Measurements from ENCODE around the gene SOX8.
A peak's percentile ranks its signal among the peaks of the same experiment; 100 is the strongest.

The SOX8 gene

DNA sequence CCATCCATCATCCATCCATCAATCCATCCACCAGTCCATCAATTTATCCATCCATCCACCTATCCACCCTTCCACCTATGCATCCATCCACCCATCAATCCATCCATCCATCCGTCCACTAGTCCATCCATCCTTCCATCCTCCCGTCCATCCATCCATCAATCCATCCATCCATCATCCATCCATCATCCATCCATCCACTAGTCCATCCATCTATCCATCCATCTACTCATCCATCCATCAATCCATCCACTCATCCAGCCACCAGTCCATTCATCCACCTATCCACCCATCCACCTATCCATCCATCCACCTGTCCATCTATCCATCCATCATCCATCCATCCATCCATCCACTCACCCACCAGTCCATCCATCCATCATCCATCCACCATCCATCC is 51.0 kb downstream of the SOX8 start:
- TF ChIP-seq, protein P1, sequence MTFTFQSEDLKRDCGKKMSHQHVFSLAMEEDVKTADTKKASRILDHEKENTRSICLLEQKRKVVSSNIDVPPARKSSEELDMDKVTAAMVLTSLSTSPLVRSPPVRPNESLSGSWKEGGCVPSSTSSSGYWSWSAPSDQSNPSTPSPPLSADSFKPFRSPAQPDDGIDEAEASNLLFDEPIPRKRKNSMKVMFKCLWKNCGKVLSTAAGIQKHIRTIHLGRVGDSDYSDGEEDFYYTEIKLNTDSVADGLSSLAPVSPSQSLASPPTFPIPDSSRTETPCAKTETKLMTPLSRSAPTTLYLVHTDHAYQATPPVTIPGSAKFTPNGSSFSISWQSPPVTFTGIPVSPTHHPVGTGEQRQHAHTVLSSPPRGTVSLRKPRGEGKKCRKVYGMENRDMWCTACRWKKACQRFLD (tag by site-specific recombination; IDR thresholded peaks at IDR 0.05), result 0 out of 2 replicates have a peak, but pooled peaks have one; percentile 36
- no peak for TF ChIP-seq ZNF248 (tag by site-specific recombination; IDR thresholded peaks at IDR 0.05)
- TF ChIP-seq ZNF311 (tag by site-specific recombination; IDR thresholded peaks at IDR 0.05; ENCODE audit: borderline replicate concordance), result 0 out of 2 replicates have a peak, but pooled peaks have one; percentile 52
- no peak for TF ChIP-seq ZNF214 (tag by site-specific recombination; IDR thresholded peaks at IDR 0.05; ENCODE audit: borderline replicate concordance)
- TF ChIP-seq, protein P2, sequence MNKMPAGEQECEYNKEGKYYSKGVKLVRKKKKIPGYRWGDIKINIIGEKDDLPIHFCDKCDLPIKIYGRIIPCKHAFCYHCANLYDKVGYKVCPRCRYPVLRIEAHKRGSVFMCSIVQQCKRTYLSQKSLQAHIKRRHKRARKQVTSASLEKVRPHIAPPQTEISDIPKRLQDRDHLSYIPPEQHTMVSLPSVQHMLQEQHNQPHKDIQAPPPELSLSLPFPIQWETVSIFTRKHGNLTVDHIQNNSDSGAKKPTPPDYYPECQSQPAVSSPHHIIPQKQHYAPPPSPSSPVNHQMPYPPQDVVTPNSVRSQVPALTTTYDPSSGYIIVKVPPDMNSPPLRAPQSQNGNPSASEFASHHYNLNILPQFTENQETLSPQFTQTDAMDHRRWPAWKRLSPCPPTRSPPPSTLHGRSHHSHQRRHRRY (tag by site-specific recombination; IDR thresholded peaks at IDR 0.05), result no peak
- 0 out of 2 replicates have a peak, but pooled peaks have one; percentile 8 for TF ChIP-seq ZFP3 (tag by site-specific recombination; IDR thresholded peaks at IDR 0.05; ENCODE audit: low read depth)
- TF ChIP-seq ZNF660 (tag by site-specific recombination; IDR thresholded peaks at IDR 0.05), result no peak
- TF ChIP-seq ZBTB20 (tag by site-specific recombination; IDR thresholded peaks at IDR 0.05), result no peak
- no peak for TF ChIP-seq ZSCAN30 (tag by site-specific recombination; IDR thresholded peaks at IDR 0.05)
- peak; percentile 59; the same call in 1 of the 2 replicates for TF ChIP-seq BCL11B (tag by site-specific recombination; IDR thresholded peaks at IDR 0.05; ENCODE audit: low read depth)
- TF ChIP-seq ZNF366 (tag by site-specific recombination; conservative IDR thresholded peaks at IDR 0.05), result peak; percentile 95
- no peak for TF ChIP-seq KLF9 (tag by site-specific recombination; IDR thresholded peaks at IDR 0.05; ENCODE audit: low read depth)
- TF ChIP-seq, protein P3, sequence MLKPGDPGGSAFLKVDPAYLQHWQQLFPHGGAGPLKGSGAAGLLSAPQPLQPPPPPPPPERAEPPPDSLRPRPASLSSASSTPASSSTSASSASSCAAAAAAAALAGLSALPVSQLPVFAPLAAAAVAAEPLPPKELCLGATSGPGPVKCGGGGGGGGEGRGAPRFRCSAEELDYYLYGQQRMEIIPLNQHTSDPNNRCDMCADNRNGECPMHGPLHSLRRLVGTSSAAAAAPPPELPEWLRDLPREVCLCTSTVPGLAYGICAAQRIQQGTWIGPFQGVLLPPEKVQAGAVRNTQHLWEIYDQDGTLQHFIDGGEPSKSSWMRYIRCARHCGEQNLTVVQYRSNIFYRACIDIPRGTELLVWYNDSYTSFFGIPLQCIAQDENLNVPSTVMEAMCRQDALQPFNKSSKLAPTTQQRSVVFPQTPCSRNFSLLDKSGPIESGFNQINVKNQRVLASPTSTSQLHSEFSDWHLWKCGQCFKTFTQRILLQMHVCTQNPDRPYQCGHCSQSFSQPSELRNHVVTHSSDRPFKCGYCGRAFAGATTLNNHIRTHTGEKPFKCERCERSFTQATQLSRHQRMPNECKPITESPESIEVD (tag by site-specific recombination; IDR thresholded peaks at IDR 0.05), result no peak
- TF ChIP-seq, protein P4, sequence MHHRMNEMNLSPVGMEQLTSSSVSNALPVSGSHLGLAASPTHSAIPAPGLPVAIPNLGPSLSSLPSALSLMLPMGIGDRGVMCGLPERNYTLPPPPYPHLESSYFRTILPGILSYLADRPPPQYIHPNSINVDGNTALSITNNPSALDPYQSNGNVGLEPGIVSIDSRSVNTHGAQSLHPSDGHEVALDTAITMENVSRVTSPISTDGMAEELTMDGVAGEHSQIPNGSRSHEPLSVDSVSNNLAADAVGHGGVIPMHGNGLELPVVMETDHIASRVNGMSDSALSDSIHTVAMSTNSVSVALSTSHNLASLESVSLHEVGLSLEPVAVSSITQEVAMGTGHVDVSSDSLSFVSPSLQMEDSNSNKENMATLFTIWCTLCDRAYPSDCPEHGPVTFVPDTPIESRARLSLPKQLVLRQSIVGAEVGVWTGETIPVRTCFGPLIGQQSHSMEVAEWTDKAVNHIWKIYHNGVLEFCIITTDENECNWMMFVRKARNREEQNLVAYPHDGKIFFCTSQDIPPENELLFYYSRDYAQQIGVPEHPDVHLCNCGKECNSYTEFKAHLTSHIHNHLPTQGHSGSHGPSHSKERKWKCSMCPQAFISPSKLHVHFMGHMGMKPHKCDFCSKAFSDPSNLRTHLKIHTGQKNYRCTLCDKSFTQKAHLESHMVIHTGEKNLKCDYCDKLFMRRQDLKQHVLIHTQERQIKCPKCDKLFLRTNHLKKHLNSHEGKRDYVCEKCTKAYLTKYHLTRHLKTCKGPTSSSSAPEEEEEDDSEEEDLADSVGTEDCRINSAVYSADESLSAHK (tag by site-specific recombination; IDR thresholded peaks at IDR 0.05), result no peak
- TF ChIP-seq SALL2 (tag by site-specific recombination; IDR thresholded peaks at IDR 0.05; ENCODE audit: borderline replicate concordance), result 0 out of 2 replicates have a peak, but pooled peaks have one; percentile 67
- TF ChIP-seq ZNF514 (tag by site-specific recombination; IDR thresholded peaks at IDR 0.05), result no peak
- POLR2A ChIA-PET, result no interaction called here
- CTCF ChIA-PET, result no interaction called here
- no peak overlapping the region for H3K4me3 ChIP-seq (ENCODE audit: low read depth, low read length)
- no peak overlapping the region for H3K27ac ChIP-seq (ENCODE audit: extremely low read depth, low read depth, low read length)
- H3K36me3 ChIP-seq (ENCODE audit: control insufficient read depth in 2 of 2, insufficient read depth in 1 of 2, low read length in 2 of 2), result no peaks in the 10 kb centered on the region
- no peaks in the 10 kb centered on the region for H3K9me3 ChIP-seq (ENCODE audit: control insufficient read depth, insufficient read depth, low read depth, low read length)
- no peaks in the 10 kb centered on the region; the same call in 1 of the 2 replicates for H3K4me1 ChIP-seq (ENCODE audit: control insufficient read depth, insufficient read depth, low read length)

DNA sequence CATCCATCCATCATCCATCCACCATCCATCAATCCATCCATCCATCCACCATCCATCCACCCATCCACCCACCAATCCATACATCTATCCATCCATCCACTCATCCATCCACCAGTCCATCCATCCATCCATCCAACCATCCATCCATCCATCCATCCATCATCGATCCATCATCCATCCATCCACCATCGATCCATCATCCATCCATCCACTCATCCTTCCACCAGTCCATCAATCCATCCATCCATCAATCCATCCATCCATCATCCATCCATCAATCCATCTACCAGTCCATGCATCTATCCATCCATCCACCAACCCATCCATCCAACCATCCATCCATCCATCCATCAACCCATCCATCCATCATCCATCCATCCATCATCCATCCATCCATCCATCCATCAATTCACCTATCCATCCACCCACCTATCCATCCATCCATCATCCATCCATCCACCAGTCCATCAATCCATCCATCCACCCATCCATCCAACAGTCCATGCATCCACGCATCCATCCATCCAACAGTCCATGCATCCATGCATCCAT is 51.6 kb downstream of the SOX8 start:
- H3K9me3 ChIP-seq (ENCODE audit: control insufficient read depth, insufficient read depth, low read depth, low read length), result no peaks in the 10 kb centered on the region
- POLR2A ChIA-PET, result no interaction called here
- no peaks in the 10 kb centered on the region for H3K36me3 ChIP-seq (ENCODE audit: control insufficient read depth in 2 of 2, insufficient read depth in 1 of 2, low read length in 2 of 2)
- TF ChIP-seq WT1 (tag by site-specific recombination; IDR thresholded peaks at IDR 0.05) (no peak), SP2 (tag by site-specific recombination; IDR thresholded peaks at IDR 0.05) (0 out of 2 replicates have a peak, but pooled peaks have one; percentile 7), GLI2 (tag by site-specific recombination; IDR thresholded peaks at IDR 0.05; ENCODE audit: borderline replicate concordance, low read depth) (no peak), OVOL3 (tag by site-specific recombination; IDR thresholded peaks at IDR 0.05) (no peak), ZNF544 (tag by site-specific recombination; IDR thresholded peaks at IDR 0.05) (0 out of 2 replicates have a peak, but pooled peaks have one; percentile 5), ZNF585B (tag by site-specific recombination; IDR thresholded peaks at IDR 0.05) (no peak), BCL11A (tag by site-specific recombination; IDR thresholded peaks at IDR 0.05; ENCODE audit: low read depth) (no peak), MYNN (tag by site-specific recombination; IDR thresholded peaks at IDR 0.05; ENCODE audit: borderline replicate concordance) (no peak), ZBTB17 (tag by site-specific recombination; IDR thresholded peaks at IDR 0.05) (peak; percentile 100), ZNF146 (tag by site-specific recombination; IDR thresholded peaks at IDR 0.05) (no peak)
- TF ChIP-seq, protein P5, sequence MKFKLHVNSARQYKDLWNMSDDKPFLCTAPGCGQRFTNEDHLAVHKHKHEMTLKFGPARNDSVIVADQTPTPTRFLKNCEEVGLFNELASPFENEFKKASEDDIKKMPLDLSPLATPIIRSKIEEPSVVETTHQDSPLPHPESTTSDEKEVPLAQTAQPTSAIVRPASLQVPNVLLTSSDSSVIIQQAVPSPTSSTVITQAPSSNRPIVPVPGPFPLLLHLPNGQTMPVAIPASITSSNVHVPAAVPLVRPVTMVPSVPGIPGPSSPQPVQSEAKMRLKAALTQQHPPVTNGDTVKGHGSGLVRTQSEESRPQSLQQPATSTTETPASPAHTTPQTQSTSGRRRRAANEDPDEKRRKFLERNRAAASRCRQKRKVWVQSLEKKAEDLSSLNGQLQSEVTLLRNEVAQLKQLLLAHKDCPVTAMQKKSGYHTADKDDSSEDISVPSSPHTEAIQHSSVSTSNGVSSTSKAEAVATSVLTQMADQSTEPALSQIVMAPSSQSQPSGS (tag by site-specific recombination; IDR thresholded peaks at IDR 0.05; ENCODE audit: low read depth), result no peak

More for the DNA sequence above, 51.6 kb downstream of the SOX8 start:
- Histone ChIP-seq H3K27ac (ENCODE audit: extremely low read depth, low read depth, low read length) (no peak overlapping the region), H3K4me3 (ENCODE audit: low read depth, low read length) (no peak overlapping the region), H3K4me1 (ENCODE audit: control insufficient read depth, insufficient read depth, low read length) (no peaks in the 10 kb centered on the region; the same call in 1 of the 2 replicates)
- CTCF ChIA-PET, result no interaction called here

Data from HEK293 (cell line).